ENCODE results near the gene ITPK1.

The ITPK1 gene

GRCh38 chr14:93102141-93102540 is 13.6 kb downstream of the ITPK1 start:
- no peak for ATAC-seq
- TF ChIP-seq ZNF70 (CRISPR knock-in tag; IDR thresholded peaks at IDR 0.05): no peak
- no peak for TF ChIP-seq RARB (CRISPR knock-in tag; IDR thresholded peaks at IDR 0.05)

- ATAC-seq: no peak
- TF ChIP-seq ZFP3 (CRISPR knock-in tag; IDR thresholded peaks at IDR 0.05) (no peak), ESRRG (CRISPR knock-in tag; IDR thresholded peaks at IDR 0.05) (no peak), RARB (CRISPR knock-in tag; IDR thresholded peaks at IDR 0.05) (no peak), ZNF70 (CRISPR knock-in tag; IDR thresholded peaks at IDR 0.05) (no peak), BACH2 (CRISPR knock-in tag; IDR thresholded peaks at IDR 0.05; ENCODE audit: borderline replicate concordance) (no peak), CREB5 (CRISPR knock-in tag; IDR thresholded peaks at IDR 0.05; ENCODE audit: low read depth) (no peak), GLIS3 (CRISPR knock-in tag; IDR thresholded peaks at IDR 0.05) (no peak), ZNF565 (CRISPR knock-in tag; conservative IDR thresholded peaks at IDR 0.05; ENCODE audit: low read depth) (no peak)
- TF ChIP-seq, protein P1, sequence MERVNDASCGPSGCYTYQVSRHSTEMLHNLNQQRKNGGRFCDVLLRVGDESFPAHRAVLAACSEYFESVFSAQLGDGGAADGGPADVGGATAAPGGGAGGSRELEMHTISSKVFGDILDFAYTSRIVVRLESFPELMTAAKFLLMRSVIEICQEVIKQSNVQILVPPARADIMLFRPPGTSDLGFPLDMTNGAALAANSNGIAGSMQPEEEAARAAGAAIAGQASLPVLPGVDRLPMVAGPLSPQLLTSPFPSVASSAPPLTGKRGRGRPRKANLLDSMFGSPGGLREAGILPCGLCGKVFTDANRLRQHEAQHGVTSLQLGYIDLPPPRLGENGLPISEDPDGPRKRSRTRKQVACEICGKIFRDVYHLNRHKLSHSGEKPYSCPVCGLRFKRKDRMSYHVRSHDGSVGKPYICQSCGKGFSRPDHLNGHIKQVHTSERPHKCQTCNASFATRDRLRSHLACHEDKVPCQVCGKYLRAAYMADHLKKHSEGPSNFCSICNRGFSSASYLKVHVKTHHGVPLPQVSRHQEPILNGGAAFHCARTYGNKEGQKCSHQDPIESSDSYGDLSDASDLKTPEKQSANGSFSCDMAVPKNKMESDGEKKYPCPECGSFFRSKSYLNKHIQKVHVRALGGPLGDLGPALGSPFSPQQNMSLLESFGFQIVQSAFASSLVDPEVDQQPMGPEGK (CRISPR knock-in tag; IDR thresholded peaks at IDR 0.05; ENCODE audit: borderline replicate concordance): no peak
Observed at GRCh38 chr14:93101181-93101580, 14.5 kb downstream of the ITPK1 start.

DNA sequence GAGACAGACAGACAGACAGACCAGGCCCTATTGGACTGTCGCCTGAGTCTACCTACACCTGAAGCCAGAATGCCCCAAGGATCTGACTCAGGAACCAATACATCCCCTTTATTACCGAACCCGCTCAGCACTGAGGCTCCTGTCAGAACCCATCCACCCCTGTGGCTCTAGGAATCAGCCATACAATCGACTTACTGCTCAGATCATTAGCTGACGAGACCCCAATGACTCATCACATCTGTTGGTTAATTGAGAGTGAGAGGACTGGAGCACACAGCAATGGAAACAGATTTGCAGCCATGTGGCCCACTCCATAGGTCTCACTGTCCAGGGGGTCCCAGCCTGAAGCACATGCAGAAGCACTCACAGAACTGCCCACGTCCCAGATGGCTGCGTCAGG is 15.2 kb downstream of the ITPK1 start:
- ATAC-seq: no peak; the same call in 2 of the 3 replicates
- TF ChIP-seq SNAI2 (CRISPR knock-in tag; IDR thresholded peaks at IDR 0.05): no peak
- no peak for TF ChIP-seq ARNTL (CRISPR knock-in tag; IDR thresholded peaks at IDR 0.05; ENCODE audit: borderline replicate concordance, low read depth)
- TF ChIP-seq ZNF8 (CRISPR knock-in tag; IDR thresholded peaks at IDR 0.05): no peak
- TF ChIP-seq ESRRG (CRISPR knock-in tag; IDR thresholded peaks at IDR 0.05): no peak
- TF ChIP-seq ZNF70 (CRISPR knock-in tag; IDR thresholded peaks at IDR 0.05): no peak
- no peak for TF ChIP-seq TSHZ2 (CRISPR knock-in tag; IDR thresholded peaks at IDR 0.05)
- TF ChIP-seq ZFP3 (CRISPR knock-in tag; IDR thresholded peaks at IDR 0.05): no peak
- no peak for TF ChIP-seq ZFP30 (CRISPR knock-in tag; IDR thresholded peaks at IDR 0.05)
- no peak for TF ChIP-seq TCF4 (CRISPR knock-in tag; IDR thresholded peaks at IDR 0.05; ENCODE audit: borderline replicate concordance)
- no peak for TF ChIP-seq GLIS3 (CRISPR knock-in tag; IDR thresholded peaks at IDR 0.05)
- no peak for TF ChIP-seq ZC3H10 (CRISPR knock-in tag; IDR thresholded peaks at IDR 0.05)
- TF ChIP-seq TOX (CRISPR knock-in tag; IDR thresholded peaks at IDR 0.05; ENCODE audit: borderline replicate concordance): no peak
- no peak for TF ChIP-seq ZNF565 (CRISPR knock-in tag; conservative IDR thresholded peaks at IDR 0.05; ENCODE audit: low read depth)
- no peak for TF ChIP-seq POU6F1 (CRISPR knock-in tag; IDR thresholded peaks at IDR 0.05; ENCODE audit: borderline replicate concordance, low read depth)
- TF ChIP-seq CSRNP3 (CRISPR knock-in tag; IDR thresholded peaks at IDR 0.05): no peak
- no peak for TF ChIP-seq BACH2 (CRISPR knock-in tag; IDR thresholded peaks at IDR 0.05; ENCODE audit: borderline replicate concordance)

DNA sequence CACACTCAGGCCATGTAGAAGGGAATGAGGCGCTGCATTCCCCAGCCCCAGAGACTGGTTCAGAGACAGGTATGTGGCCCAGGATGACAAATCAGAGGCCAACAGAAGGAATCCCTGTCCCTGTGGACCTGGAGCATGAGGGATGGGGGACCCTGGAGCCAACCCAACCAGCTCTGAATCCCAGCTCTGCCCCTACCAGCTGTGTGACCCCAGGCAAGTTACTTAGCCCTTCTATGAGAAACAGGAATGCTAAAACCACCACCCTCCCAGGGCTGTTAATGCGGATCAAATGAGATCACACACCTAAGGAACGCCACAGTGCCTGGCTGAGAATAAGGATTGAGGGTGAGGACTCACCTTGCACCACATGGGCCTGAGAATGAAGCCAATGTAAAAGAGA is 15.6 kb downstream of the ITPK1 start:
- no peak for ATAC-seq
- TF ChIP-seq TOX (CRISPR knock-in tag; IDR thresholded peaks at IDR 0.05; ENCODE audit: borderline replicate concordance) (no peak), CSDC2 (CRISPR knock-in tag; IDR thresholded peaks at IDR 0.05) (no peak), POU6F1 (CRISPR knock-in tag; IDR thresholded peaks at IDR 0.05; ENCODE audit: borderline replicate concordance, low read depth) (no peak), SNAI2 (CRISPR knock-in tag; IDR thresholded peaks at IDR 0.05) (no peak), ESRRG (CRISPR knock-in tag; IDR thresholded peaks at IDR 0.05) (no peak), PPARA (CRISPR knock-in tag; IDR thresholded peaks at IDR 0.05; ENCODE audit: borderline replicate concordance) (no peak), ZNF8 (CRISPR knock-in tag; IDR thresholded peaks at IDR 0.05) (no peak), ZNF70 (CRISPR knock-in tag; IDR thresholded peaks at IDR 0.05) (no peak), ISL1 (CRISPR knock-in tag; IDR thresholded peaks at IDR 0.05) (no peak), ZFP3 (CRISPR knock-in tag; IDR thresholded peaks at IDR 0.05) (no peak)
